HG02840 (cell line): Measurements from ENCODE around the gene PRKCH.
"Not testable (repeated sequence)": the region's sequence is repeated elsewhere in the genome, so short reads cannot be mapped to it uniquely, and the experiment has no call there.

Source experiments
- ATAC-seq: cut with Tn5 transposase; IDR thresholded peaks from one replicate; pipeline ENCODE4 v1.9.1; 2021; ENCODE audit warnings: mild to moderate bottlenecking, moderate library complexity, moderate number of reproducible peaks; ENCODE audit not compliant: unreplicated experiment, low FRiP score

The PRKCH gene

DNA sequence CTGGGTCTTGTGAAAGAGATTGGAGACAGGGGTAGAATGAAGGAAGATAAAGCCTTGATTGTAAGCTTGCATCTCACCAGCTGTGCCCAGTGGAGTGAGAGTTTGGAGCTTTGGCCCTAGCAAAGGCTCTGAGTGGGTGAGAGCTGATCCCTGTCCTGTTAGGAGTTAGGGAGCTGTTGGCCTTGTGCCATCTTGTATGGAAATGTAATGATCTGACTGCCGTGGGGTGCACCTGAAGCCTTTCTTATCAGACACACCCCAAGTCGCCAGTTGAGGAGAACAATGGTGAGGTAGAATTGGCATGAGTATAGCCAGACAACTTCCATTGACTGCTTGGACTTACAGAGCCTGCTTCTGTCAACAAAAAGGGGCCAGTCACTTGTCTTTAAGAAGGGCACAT lies 130.1 kb downstream of the PRKCH start:
- no peak for ATAC-seq

DNA sequence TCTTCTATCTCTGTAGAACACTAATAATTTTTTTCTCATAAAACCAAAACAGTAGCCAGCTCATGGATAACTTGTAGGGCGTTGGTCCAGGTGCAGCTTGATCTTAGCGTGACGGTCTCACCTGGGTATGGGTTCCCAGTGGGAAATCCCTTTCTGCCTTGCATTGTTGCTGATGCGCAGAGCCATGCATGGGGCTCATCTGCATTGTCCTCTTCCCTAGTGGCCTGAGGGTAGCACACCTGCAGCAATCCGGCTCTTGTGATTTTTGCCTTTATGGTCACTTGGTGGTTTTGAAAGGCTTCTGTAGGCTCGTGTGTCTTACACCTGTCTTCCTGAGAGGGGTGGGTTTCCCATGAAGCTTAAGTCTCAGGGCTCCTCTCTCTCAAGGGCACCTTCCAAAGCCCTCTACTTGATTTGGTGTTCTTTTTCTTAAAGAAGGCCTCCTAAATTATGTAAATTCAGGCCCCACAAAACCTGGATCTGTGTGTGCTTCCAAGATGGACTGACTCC lies 130.6 kb downstream of the PRKCH start:
- ATAC-seq: no peak

DNA sequence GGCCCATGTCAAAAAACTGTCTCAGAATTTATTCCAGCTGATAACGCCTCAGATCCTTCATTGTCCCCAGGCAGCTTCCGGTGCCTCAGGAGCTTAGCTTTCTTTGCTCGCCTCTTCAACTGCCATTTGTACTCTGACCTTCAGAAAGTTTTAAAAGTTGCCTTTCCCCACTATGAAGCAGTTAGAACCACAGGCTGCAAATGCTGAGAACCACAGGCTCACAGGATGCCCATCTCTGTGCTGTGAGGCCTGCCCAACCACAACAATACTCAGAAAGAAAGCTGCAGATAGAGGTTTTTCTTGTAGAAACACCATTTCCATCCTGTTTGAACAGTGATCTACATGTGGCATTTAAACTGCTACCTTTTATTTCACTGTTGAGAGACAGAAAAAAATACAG lies 131.1 kb downstream of the PRKCH start:
- ATAC-seq: no peak

DNA sequence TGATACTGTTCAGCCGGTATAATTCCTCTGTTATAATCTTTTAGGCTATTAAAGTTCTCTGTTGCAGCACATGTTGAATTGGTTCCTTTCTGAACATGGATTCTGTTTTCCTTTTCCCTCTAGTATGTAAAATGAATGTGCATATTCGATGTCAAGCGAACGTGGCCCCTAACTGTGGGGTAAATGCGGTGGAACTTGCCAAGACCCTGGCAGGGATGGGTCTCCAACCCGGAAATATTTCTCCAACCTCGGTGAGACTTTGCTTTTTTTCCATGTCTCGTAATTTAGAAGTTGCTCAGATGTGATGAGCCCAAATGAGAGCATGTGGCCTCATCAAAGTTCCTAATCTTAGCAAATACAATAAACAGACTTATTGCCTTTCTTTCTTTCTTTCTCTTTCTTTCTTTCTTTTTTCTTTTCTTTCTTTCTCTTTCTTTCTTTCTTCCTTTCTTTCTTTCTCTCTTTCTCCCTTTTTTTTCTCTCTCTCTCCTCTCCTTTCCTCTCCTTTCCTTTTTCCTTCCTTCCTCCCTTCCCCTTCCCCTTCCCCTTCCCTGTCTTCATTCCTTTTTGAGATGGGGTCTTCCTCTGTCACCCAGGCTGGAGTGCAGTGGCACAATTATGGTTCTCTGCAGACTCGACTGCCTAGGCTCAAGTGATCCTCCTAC lies 131.9 kb downstream of the PRKCH start:
- no peak for ATAC-seq

DNA sequence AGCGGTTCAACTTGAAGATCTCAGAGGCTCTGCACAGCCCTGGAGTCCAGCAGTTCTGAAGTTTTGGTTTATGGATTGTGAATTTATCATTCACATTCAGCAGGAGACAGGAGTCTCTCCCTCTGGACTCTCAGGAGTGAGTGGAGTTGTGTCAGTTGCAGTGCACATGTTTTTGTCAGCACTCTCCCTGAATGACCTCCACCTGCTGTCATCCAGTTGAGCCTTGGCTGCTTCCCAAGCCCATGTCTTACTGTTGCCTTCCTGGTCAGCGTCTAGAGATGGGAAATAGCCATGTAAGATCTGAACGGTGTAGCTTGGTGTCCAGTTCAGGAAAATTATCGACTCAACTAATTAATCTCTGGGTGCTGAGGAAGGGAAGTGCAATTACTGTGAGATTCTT lies 133.2 kb downstream of the PRKCH start:
- ATAC-seq: no peak

DNA sequence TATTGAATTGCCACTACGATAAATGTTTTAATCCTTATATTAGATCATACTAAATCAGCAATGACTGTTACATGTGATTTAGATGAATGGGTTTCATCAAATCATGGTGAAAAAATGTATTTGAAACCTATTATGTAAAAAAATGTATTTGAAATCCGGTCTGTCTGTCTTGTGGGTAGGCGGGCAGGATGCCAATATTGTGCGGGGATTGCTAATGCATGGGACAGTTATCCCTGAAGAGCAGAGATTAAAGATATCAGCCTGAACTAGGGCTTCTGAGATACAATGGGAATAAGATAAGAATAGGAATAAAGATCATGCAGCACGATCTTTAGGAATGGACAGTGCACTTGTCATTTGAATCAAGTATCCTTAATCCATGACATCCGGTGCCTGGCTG lies 134.0 kb downstream of the PRKCH start:
- ATAC-seq: no peak

DNA sequence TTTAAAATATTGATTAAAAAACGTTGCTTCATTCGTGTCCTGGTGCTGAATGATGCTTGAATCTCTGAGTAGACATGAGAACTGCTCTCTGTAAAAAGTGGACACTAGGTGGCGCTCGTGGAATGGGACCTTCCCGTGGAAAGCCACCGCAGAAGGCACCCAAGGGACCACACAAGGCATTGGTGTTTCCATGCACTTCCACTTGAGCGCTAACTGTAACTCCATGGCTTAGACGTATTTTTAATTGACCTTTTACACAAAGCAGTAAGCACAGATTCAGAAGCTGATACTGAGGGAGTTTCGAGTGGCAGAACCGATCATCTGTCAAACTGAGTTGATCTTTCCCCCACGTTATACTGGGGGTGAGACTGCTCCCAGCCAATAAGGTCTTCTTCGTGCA lies 135.3 kb downstream of the PRKCH start:
- no peak for ATAC-seq

DNA sequence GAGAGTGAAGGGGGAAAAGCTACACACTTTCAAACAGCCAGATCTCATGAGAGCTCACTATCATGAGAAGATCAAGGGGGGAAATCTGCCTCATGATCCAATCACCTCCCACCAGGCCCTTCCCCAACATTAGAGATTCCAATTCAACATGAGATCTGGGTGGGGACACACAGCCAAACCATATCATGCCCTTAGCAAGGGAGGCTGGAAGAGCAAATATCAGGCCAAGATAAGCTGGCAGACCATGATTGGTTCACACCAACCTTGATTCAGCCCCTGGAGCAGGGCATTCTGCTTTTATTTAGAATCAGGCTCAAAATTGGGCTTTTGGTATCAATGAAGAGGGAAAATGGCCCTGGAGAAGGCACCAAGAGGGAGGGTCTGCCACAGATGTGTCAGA lies 137.4 kb downstream of the PRKCH start:
- ATAC-seq: no peak

DNA sequence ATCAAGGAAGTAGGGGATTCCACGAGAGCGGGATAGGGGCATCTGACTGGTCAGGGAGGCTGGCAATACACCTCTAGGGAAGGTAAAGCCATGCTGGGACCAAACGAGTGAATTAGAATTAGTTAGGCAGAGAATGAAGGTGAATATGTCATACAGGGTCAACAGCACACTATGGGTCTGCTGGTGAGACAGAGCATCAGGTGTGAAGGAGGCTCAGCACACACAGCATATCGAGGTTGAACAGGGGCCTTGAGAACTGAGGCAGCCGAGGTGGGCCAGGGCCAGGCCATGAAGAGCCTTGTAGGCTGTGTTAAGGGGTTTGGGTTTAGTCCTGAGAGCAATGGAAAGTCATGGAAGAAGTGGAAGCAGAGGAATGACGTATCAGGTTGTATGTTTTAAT lies 137.8 kb downstream of the PRKCH start:
- no peak for ATAC-seq

DNA sequence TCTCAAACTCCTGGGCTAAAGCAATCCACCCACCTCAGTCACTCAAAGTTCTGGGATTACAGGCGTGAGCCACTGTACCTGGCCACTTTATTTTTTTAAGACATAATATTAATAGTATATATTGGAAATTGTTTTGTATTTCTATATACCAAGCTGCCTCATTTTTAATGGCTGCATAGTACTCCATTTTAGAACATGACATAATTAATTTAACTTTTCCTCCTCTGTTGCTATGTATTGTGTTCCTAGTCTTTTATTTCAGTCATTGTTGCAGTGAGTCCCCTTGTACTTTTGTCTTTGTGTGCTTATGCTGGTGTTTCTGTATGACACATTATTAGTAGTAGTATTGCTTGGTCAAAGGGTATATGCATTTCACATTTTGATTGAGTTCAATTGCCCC lies 138.7 kb downstream of the PRKCH start:
- ATAC-seq: no peak

DNA sequence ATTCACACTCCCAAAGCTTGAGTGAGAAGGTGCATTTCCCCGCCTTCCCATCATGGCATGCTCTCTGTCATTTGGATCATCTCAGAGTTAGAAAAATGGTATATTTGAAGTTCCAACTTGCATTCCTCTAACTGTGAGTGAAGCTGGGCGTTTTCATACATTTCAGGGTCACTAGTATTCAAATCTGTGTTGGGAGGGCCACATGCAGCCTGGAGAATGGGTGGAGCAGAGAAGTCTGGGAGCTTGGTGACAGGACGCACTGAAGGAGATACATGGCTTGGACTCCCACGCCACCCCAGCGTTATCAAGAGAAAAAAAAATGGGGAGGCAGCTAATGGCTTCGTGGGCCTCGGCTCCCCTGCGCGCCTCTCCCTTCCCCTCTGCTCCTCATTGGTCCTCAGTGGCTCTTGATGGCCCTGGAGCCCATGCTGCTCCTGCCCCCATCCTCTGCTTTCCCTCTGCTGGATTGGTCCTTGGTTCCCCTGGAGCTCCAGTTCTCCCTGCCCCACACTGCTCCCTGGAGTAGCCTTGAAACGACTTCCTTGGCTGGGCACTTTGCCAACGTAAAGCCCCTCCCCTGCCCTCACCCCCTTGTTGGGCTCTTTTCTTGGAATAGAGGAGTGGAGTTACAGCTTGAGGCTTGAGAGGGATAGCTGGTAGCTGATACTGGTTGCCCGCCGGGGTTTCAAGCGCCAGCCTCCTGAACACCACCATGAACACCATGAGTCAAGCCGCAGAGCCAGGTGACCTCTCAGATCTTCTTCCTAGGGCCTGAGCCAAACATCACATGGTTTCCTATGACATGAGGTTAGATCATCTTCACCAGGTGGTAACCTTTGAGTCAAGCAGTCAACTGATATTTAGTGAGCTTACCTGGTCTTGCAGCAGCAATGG lies 139.6 kb downstream of the PRKCH start:
- ATAC-seq: no peak

DNA sequence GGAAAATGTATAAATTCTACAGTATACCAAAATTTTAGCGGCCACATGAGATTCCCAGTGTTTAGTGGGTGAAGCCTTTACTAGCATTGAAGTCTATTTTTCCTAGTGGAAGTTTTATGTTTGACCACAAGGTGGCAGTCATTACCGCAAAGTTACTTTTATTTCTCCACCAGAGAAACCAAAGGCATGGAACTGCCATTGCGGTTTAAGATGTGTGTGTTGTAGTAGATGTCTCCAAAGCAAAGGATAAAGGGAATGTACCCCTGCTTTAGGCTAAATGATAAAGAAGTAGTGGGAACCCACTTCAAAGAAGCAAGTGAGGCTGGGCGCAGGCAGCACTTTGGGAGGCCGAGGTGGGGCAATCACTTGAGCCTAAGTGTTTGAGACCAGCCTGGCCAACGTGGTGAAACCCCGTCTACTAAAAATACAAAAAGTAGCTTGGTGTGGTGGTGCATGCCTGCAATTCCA lies 140.5 kb downstream of the PRKCH start:
- no peak for ATAC-seq

DNA sequence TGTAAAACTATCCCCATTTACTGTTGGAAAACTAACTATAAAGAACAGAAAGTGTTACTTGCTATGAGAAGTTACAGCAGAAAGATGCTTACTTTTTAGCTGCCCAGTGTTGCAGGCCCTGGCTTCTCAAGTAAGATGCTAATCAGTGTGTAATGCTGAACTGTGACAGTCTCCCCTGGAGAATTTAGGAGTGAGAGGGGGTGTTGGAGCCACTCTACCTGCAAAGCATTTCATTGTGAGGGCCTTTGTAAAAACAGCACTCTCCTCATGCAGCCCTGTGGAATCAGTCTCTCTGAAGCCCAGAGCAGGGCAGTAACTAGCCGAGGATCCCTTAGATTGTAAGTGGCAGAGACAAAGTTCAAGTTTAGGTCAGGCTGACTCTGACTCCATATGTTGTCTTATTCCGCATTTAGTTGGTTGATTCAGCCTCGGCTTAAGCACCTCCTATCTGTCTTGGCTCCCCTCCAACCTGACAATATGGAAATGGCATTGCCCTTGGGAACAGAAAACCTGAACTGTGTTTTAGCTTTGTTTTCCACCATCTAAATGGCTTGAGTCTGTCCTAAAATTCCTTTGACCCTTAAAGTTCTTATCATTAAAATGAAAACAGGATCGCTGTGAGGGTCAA lies 141.3 kb downstream of the PRKCH start:
- no peak for ATAC-seq

DNA sequence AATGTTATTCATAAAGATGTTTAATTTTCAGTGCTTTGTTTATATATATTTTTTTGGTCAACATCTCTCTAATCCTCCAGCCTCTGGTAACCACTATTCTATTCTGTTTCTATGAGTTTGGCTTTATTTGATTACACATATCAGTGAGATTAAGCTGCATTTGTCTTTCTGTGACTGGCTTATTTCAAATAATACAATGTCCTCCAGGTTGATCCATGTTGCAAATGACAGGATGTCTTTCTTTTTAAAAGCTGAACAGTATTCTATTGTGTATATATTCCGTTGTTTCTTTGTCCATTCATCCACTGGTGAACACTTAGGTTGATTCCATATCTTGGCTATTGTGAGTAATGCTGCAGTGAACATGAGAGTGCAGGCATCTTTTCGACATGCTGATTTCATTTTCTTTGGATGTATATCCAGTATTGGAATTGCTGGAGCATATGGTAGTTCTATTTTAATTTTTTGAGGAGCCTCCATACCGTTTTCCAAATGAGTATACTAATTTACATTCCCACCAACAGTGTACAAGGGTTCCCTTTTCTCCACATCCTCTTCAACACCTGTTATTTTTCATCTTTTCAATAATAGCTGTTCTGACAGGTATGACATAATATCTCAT lies 142.4 kb downstream of the PRKCH start:
- ATAC-seq: no peak

DNA sequence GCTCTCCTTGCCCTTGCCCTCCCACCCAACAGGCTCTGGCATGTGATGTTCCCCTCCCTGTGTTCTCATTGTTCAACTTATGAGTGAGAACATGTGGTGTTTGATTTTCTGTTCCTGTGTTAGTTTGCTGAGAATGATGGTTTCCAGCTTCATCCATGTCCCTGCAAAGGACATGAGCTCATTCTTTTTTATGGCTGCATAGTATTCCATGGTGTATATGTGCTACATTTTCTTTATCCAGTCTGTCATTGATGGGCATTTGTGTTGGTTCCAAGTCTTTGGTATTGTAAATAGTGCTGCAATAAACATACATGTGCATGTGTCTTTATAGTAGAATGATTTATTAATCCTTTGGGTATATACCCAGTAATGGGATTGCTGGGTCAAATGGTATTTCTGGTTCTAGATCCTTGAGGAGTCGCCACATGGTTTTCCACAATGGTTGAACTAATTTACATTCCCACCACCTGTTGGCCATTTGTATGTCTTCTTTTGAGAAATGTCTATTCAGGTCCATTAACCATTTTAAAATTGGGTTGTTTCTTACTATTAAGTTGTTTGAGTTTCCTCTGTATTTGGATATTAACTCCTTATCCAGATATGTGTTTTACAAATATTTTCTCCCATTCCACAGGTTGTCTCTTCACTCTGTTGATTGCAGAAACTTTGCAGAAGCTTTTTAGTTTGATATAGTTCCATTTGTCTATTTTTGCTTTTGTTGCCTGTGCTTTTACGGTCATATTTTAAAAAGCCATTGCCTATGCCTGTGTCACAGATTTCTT lies 143.4 kb downstream of the PRKCH start:
- ATAC-seq: not testable (repeated sequence)

DNA sequence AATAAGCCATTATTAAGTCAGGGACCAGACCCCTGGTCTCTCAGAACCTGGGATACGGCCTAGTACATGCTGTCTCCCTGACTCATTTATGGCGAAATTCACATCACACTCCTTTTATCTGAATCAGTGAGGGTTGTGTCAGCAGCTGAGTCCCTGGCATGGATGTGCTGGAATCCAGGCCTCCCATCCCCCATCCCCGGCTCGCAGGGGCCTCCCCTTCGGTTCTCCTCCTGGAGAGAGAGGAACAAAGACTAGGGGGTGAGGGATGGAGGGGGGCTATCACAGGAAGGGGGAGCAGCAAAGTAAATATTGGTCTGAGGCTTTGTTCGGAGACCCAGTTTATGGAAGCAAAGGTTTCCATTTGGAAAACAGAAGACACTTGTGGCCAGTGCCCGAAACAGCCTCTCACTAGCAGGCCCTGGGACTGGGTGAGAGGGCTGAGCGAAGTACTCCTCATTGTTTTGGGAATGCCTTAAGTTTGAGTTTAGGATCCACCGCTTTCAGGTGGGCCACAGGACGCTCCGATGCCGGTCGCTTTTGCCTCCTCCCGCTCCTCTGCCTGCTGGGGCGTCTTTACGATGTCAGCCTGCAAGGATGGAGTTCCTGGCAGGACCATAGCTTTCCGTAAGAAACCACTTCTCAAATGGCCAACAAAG lies 145.0 kb downstream of the PRKCH start:
- ATAC-seq: no peak

DNA sequence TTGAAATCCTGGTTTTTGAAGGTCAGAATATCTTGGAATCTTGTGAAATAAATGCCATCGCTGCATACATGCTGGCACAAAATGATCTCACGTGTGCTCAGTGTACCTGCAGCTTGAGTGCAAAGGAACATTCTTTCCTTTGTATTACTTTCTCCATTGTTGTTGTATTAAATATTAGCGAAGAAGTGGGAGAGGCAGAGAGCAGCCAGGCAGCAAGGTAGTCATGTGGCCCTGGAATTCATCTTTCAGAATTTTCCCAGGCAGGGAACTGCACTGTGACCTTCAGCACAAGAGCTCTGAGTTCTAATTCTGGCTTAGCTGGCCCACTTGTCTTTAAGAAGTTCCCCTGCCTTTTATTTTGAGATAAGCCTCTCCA lies 145.5 kb downstream of the PRKCH start:
- no peak for ATAC-seq

DNA sequence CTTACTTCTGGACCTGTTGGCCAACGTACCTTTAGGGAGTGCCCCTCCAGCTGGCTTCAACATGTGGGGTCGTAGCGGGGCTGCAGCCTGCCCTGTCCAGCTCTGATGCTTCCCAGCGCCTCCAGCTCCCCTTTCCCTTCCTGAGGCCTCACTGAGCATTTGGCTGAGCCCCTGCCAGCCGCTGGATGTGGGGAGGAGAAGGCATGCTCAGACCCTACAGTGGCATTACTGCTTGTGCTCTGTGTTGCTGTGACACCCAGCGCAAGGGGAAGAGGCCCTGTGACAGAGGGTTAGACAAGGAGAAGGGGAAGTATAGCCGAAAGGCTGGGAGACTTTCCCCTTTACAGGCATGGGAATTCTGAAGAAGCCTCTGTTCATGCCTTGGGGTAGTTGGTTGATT lies 145.9 kb downstream of the PRKCH start:
- ATAC-seq: no peak

DNA sequence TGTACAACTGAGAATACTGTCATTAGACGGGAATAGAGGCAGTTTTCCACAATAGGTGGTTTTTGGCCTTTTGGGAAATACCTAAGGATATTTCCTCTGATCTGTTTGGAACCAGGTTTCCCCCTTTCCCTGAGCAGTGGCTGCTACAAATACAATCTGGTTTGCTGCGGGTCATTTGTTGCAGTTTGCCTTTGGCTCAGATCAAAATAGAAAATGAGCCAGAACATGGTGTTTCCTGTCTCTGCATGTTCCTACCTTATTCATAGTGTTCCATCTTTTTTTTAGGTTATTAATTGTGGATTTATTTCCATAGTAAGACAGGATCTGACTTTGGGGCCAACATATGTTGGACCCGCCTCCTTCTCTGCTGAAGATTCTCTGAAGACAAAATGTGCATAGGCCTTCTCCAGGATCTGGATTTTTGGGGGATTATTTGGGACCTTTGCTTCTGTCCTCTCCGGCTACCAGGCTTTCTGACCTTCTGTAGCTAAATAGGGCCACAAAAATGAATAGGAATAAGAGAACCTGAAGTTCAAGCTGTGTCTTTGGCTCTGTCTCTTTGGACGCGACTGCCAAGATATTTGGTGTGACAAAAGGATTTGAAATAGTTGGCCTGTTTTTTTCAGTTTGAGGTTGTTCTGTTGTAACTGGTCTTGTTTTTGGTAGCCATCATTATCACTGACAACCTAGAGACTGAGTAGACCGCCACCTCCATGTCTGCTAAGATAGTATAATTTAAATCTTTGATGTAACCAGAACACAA lies 146.9 kb downstream of the PRKCH start:
- no peak for ATAC-seq
